DMS 273 treated with DMSO at 0.1 percent for 48 hours (cell line): ENCODE results near the gene CCDC138.

Experiments
- DNase-seq: peaks from one replicate; lab custom pipeline; 2025; lab: John Stamatoyannopoulos, UW

Gene CCDC138

DNA sequence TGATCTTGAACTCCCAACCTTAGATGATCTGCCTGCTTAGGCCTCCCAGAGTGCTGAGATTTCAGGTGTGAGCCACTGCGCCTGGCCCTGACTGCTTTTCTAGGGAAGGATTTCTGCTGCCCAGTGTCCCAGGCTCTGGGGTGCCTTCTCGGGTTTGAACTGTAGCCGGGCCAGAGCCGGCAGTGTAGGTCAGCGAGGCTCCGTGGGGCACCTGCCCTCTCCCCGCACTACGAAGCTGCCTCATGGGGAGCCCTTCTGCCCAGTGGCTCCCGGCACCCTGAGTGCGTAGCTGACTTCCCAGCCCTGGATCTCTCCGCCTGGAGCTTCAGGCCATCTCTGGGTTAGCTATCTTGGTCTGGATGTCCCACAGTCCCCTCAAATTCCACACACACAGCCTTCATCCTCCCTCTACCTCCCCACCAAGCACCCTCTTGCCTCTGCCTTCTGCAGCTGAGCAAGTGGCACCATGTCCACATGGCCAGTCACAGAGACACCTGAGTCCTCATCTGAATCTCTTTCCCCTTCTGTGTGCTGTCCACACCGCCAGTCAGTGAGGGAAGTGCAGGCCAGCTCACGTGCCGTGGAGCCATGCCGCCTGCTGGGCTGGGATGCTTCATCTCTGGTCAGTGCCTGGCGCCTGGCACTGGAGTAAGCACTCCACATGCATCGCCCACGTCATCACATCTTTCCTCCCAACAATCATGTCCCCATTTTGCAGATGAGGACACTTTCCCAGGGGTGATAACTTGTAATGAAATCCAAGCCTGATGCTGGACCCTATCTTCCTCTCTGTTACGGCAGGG, 133.2 kb downstream of the CCDC138 start:
- DNase-seq: no peak

DNA sequence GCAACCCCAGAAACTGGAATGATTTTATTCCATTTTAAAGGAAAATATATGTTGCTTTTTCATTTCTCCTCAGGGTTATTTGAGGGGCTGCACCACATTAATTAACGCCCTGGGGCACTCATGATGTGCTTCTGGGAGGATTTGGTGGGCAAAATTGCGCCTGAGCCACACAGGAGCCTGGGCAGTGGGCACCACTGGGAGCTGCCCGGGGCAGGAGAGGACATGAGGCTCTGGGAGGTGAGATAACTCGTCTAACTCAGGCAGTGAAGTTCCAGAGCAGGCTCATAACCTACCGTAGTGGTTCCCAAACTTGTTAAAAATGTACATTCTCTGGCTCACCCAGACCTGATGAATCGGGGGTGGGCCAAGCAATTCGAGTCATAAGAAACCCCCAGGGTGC, 134.1 kb downstream of the CCDC138 start:
- no peak for DNase-seq

DNA sequence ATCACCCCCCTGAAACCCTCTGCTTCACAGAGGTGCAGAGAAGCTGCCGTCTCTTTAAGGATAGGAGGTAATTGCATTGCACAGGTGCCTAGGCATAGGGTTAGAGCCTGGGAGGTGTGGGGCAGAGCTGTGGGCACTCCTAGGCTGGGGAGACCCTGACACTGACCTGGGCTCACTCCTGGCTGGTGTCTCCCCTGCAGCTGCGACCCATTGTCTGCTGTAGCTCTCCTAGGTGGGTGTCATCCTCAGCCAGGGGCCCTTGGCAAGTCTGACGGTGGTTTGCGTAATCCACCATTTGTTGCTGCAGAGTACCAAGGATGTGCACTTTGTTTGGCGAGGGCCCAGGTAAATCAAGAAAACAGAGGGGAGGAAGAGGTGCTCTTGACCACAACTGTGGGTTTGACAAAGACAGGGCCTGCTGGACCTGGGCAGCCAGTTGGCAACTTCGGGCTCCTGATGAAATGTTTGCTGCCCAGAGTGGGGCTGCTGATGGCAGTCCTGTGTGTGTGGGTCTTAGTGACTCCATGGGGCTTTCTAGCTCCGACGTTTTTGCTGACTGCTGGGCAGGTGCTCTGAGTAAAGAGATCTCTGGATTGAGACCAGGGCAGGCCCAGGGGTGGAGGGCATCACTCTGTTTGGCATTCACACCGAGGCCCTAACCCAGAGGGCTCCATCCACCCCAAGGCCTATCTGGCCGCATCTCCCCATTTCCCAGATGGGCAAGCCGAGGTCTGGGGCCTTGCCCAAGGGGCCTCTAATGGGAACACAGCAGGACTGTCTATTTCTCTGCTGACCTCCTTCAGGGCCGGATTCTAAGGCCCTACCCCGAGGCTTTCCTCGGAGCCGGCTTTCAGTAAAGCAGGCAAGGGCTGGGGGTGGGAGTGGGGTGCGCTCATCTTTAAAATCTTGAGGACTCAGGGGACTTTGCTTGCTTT, 134.8 kb downstream of the CCDC138 start:
- no peak for DNase-seq

DNA sequence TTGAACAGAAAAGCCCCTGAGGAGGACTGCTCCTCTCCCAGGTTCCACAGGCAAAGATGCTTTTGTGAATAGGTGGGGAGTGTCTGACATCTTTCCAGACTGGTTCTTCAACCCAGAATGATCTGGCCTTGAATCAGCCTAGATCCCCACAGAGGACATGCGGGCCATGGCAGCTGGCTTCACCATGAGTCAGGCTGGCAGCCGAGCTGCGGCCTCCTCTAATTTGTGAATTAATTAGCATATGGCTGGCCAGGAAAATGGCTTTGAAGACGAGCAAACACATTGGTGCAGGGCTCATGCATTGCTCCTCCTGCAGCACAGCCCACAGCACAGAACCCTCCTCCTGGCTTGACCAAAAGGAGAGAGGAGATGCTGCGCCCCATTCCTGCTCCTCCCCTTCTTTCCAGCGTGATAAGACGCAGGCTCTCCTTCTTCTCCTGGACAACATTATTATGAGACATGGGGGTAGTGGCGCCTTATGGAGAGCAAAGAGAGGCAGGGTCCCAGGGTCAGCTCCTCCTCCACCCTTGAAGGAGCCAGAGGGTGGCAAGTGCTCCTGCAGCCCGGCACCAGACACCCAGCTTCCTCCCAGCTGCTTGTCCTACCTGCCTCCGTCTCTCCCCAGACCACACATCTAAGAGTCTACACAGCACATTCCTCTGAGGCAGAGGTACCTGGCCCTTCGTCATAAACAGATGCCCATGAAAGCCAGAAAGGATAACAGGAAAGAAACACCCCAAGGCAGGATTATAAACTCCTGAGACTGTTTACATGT, 135.8 kb downstream of the CCDC138 start:
- peak; percentile 21 for DNase-seq

DNA sequence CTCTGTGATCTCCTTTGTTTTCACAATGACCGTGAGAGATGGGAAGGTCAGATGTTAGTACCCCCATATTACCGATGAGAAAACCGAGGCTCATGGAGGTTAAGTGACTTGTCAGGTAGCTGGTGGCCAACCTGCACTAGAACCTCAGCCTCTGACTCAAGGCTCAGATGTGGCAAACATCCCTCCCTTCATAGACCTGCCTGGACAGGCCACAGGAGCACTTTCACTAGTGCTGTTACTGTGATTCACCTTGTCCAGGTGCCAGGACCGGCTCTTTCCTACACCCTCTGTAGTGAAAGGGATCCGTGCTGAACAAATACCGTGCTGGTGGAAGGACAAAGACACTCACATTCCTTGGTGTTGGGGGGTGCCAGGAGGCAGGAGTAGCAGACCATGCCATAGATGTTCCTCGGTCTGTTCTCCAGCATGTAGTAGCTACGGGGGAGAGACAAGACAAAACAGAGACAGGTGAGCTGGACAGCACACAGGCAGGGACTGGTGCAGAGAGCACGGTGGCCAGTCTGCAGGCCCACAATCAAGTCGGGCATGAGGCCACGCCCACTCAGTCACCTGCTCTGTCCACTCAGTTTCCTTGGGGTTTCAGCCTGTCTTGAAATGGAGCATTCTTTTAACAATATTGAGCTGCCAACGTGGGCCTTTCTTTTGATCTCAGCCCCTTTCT, 136.6 kb downstream of the CCDC138 start:
- no peak for DNase-seq

DNA sequence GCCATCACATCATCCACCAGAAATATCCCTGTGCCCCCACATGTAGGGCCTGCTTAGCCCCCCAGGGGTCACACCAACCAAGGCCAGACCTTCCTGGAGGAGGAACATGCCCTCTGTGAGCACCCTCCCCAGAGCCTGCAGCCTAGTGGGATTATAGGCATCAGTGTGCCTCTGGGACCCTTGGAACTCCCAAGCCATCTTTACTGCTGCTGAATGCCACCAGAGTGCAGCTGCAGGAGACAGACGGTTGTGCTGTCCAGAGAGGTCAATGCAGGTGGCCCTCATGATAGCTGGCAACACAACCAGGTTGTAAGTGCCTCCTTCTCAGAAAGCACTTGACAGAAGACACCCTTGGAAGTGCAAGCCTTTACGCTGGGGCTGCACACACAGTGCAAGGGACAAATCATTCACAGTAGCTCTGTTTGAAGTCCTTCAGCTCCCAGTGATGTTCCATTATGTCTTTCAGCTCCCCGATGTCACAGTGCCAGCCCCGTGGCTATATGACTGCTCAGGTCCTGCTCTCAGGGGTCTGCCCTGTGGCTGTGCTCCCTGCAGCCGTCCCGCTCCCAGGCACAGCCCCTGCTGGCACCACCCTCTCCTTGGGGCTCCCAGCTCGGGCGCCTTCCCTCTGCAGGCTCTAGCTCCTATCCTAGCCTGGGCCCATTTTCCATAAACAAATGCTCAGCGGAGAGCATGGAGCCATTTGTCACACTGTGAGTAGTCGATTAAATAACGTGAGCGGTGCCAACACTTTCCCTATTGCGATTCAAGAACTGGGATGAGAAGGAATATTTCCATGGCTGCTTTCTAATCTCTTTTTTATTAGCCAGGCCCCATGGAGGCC, 137.4 kb downstream of the CCDC138 start:
- no peak for DNase-seq

DNA sequence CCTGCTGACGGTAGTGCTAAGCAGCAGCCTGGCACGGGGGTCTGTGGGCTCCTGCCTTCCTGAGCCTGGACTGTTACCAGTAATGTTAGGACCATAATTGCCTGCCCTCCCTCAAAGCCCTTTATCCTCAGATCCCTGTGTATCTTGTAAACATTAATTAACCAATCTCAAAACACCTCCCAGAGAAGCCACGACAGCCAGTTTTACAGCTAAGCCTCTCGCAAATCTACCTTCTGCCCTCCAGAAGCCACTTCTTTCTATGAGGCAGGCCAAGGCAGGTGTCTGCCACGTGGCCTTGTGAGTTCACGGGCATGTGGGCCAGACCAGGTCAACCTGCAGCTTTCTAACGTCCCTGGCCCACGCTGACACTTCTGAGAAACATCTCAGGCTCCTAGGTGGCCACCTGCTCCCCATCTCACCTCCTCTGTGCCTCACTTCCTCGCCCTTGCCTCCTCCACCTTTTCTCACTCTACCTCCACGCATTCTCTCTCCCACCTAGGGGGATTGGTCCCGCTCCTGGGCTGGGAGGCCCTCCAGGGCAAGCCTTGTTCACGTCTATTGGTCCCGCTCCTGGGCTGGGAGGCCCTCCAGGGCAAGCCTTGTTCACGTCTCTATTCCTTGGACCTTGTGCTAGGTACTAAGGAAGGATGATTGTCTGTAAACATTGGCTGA, 138.1 kb downstream of the CCDC138 start:
- no peak for DNase-seq

DNA sequence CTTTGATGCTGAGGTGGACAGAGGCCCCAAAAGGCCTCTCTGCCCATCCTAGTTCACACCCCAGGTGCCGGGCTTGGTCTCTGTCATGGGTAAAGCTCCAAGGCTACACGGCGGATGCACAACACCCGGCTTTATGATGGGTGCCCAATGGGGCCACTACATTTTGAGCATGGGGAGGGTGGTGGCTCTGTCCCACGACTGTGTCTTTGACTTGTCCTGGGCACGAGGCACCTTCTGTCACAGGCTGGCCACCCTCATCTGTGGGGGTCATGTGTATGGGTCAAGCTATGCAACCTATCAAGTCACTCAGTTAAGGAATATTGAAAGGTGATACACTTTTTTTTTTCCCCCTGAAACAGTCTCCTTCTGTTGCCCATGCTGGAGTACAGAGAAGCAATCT, 138.7 kb downstream of the CCDC138 start:
- DNase-seq: no peak

DNA sequence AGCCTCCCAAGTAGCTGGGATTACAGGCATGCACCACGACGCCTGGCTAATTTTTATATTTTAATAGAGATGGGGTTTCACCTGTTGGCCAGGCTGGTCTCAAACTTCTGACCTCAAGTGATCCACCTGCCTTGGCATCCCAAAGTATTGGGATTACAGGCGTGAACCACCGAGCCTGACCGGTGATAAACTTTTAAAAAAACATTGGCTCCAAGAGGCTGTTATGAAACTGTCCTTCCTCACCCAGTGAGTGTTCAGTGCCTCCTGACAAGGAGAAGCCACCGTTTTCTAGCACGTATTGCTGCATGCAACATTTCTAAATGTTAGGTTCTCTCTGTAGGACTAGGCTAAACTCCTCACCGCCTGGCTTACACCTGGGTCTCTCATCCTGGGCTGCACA, 139.2 kb downstream of the CCDC138 start:
- no peak for DNase-seq
